Measurements from ENCODE around the gene GAS7. TPM values are rescaled to one million over a fixed set of nuclear protein-coding genes. Genes with fewer than 3 reads are reported as not detected.

GAS7 gene
- total and polyA plus RNA-seq, 2 of the 13 experiments (the other 11 are each of a cell fraction or from before 2014, with no cell fraction given) = 1.0 to 5.2 TPM

GRCh38 chr17:10200645-10201044 lies 2.2 kb upstream of the GAS7 start:
- WGBS (ENCODE audit: low lambda C conversion rate) = 11% methylated on average over 3 of the region's 4 CpGs
- no peak overlapping the region for H3K27ac ChIP-seq (ENCODE audit: extremely low read length, insufficient read depth, low read length)
- H3K4me2 ChIP-seq (ENCODE audit: low read depth, low read length) = no peak overlapping the region
- H3K4me3 ChIP-seq (replicated peaks in 1 of 3; ENCODE audit: insufficient read depth in 1 of 3, low read depth in 2 of 3, low read length in 3 of 3) = no peak overlapping the region
- intact Hi-C loops (cut with micrococcal nuclease; ENCODE audit: unreplicated experiment) = no loop called here
- BruUV-seq (replicated peaks) = no TSS peak
- no peak for DNase-seq (ENCODE audit: low spot score)
- TF ChIP-seq ZBTB10 (CRISPR knock-in tag; IDR thresholded peaks at IDR 0.05; ENCODE audit: borderline replicate concordance) (no peak), ZNF747 (CRISPR knock-in tag; IDR thresholded peaks at IDR 0.05; ENCODE audit: borderline replicate concordance) (no peak), ZNF891 (CRISPR knock-in tag; IDR thresholded peaks at IDR 0.05) (no peak), MIXL1 (CRISPR knock-in tag; IDR thresholded peaks at IDR 0.05) (no peak), ZNF251 (CRISPR knock-in tag; IDR thresholded peaks at IDR 0.05) (no peak), ZNF281 (CRISPR knock-in tag; IDR thresholded peaks at IDR 0.05; ENCODE audit: borderline replicate concordance) (no peak), ZBTB42 (CRISPR knock-in tag; IDR thresholded peaks at IDR 0.05) (no peak), GABPB1 (CRISPR knock-in tag; IDR thresholded peaks at IDR 0.05) (no peak), SMAD1 (CRISPR knock-in tag; IDR thresholded peaks at IDR 0.05; ENCODE audit: borderline replicate concordance, low read depth) (no peak), RARG (CRISPR knock-in tag; IDR thresholded peaks at IDR 0.05; ENCODE audit: low read depth) (no peak), ZFP82 (CRISPR knock-in tag; IDR thresholded peaks at IDR 0.05; ENCODE audit: borderline replicate concordance) (no peak), ZNF225 (CRISPR knock-in tag; IDR thresholded peaks at IDR 0.05) (no peak), ZFP36L2 (CRISPR knock-in tag; IDR thresholded peaks at IDR 0.05) (no peak), KLF6 (CRISPR knock-in tag; IDR thresholded peaks at IDR 0.05) (no peak), DR1 (CRISPR knock-in tag; IDR thresholded peaks at IDR 0.05) (no peak), HMGXB4 (CRISPR knock-in tag; IDR thresholded peaks at IDR 0.05; ENCODE audit: borderline replicate concordance in 1 of 2, low read depth in 1 of 2) (no peak), SP4 (CRISPR knock-in tag; IDR thresholded peaks at IDR 0.05) (no peak)
- H3K27me3 ChIP-seq (ENCODE audit: control insufficient read depth in 1 of 2, insufficient read depth in 2 of 2, low read length in 2 of 2) = no peaks in the 10 kb centered on the region
- FAIRE-seq = no peak
- peaks cover 21% of the 10 kb centered on the region for H3K9me3 ChIP-seq (ENCODE audit: low read length)
- no peaks in the 10 kb centered on the region for H3K79me2 ChIP-seq (ENCODE audit: insufficient read depth, low read length)
- POLR2A ChIA-PET = no interaction called here
- H4K20me1 ChIP-seq (ENCODE audit: insufficient read depth, low read length) = no peaks in the 10 kb centered on the region
- H3K9ac ChIP-seq (ENCODE audit: insufficient read depth, low read depth, low read length) = no peak overlapping the region
- CTCF ChIA-PET (ENCODE audit: low intra/inter-chr PET ratio, low total read pairs) = no interaction called here
- no peaks in the 10 kb centered on the region for H3K4me1 ChIP-seq (ENCODE audit: insufficient read depth, low read length)
- no peak overlapping the region for H2AFZ ChIP-seq (ENCODE audit: low read length)
- H3K36me3 ChIP-seq (replicated peaks in 1 of 2; ENCODE audit: control insufficient read depth in 1 of 2, insufficient read depth in 2 of 2, low read length in 2 of 2) = no peaks in the 10 kb centered on the region
- in situ Hi-C loops (cut with HindIII; ENCODE audit: extremely low pct_ligation_motif_present, low pct_unique_long_range_greater_than_20kb) = loop anchor here (25.0 kb wide), 1 partner anchor 88 kb away; no protein-coding TSS in a partner anchor
- no peak for ATAC-seq
